ENCODE results near the gene PAPLN.

The PAPLN gene

GRCh38 chr14:73263606-73264005 lies 26.3 kb downstream of the PAPLN start:
- Histone ChIP-seq H4K12ac (ENCODE audit: low read depth, low read length) (no peak overlapping the region), H4K8ac (ENCODE audit: low read depth, low read length) (no peak overlapping the region), H2AK5ac (ENCODE audit: low read length) (no peak overlapping the region), H3K4me2 (ENCODE audit: low read length) (no peak overlapping the region), H3K4me3 (ENCODE audit: low read depth, low read length) (no peak overlapping the region), H3K79me1 (ENCODE audit: low read length) (no peaks in the 10 kb centered on the region), H3K9me3 (ENCODE audit: insufficient read depth, low read depth, low read length) (no peaks in the 10 kb centered on the region), H3K27ac (ENCODE audit: low read depth, low read length) (no peak overlapping the region), H2BK120ac (ENCODE audit: insufficient read depth, low read length, poor library complexity) (no peak overlapping the region), H3K23ac (ENCODE audit: low read length) (no peak overlapping the region), H3K4ac (ENCODE audit: low read depth, low read length) (no peak overlapping the region), H2AFZ (ENCODE audit: insufficient read depth, low read length, poor library complexity) (no peak overlapping the region), H2BK5ac (ENCODE audit: low read depth, low read length, poor library complexity) (no peak overlapping the region), H4K91ac (ENCODE audit: low read depth, low read length) (no peak overlapping the region), H3K79me2 (ENCODE audit: control insufficient read depth, insufficient read depth, low read length, poor library complexity) (no peaks in the 10 kb centered on the region), H2BK12ac (ENCODE audit: low read length) (no peak overlapping the region), H3K27me3 (ENCODE audit: insufficient read depth, low read length) (no peaks in the 10 kb centered on the region), H3K36me3 (ENCODE audit: control insufficient read depth in 1 of 2, insufficient read depth in 2 of 2, low read length in 2 of 2) (no peaks in the 10 kb centered on the region), H3K18ac (ENCODE audit: low read length) (no peak overlapping the region), H3K4me1 (ENCODE audit: control insufficient read depth in 1 of 2, insufficient read depth in 2 of 2, low read length in 2 of 2) (no peaks in the 10 kb centered on the region), H3K14ac (ENCODE audit: low read length) (no peak overlapping the region), H3K9ac (ENCODE audit: low read length) (no peak overlapping the region)
- no CpG with 5 or more reads among the region's 7 CpGs for WGBS (ENCODE audit: extremely low coverage, insufficient coverage, insufficient read length)
- DNase-seq, result no peak

GRCh38 chr14:73264080-73264884 lies 27.0 kb downstream of the PAPLN start:
- no peak overlapping the region for H4K12ac ChIP-seq (ENCODE audit: low read depth, low read length)
- H4K91ac ChIP-seq (ENCODE audit: low read depth, low read length), result no peak overlapping the region
- no peaks in the 10 kb centered on the region for H3K79me2 ChIP-seq (ENCODE audit: control insufficient read depth, insufficient read depth, low read length, poor library complexity)
- no peak overlapping the region for H2BK5ac ChIP-seq (ENCODE audit: low read depth, low read length, poor library complexity)
- H3K18ac ChIP-seq (ENCODE audit: low read length), result no peak overlapping the region
- no peaks in the 10 kb centered on the region for H3K36me3 ChIP-seq (ENCODE audit: control insufficient read depth in 1 of 2, insufficient read depth in 2 of 2, low read length in 2 of 2)
- no peak overlapping the region for H2AFZ ChIP-seq (ENCODE audit: insufficient read depth, low read length, poor library complexity)
- no peak overlapping the region for H3K4me3 ChIP-seq (ENCODE audit: low read depth, low read length)
- DNase-seq, result no peak
- no peak overlapping the region for H3K9ac ChIP-seq (ENCODE audit: low read length)
- no peak overlapping the region for H2BK12ac ChIP-seq (ENCODE audit: low read length)
- no peaks in the 10 kb centered on the region for H3K79me1 ChIP-seq (ENCODE audit: low read length)
- no peak overlapping the region for H4K8ac ChIP-seq (ENCODE audit: low read depth, low read length)
- H2AK5ac ChIP-seq (ENCODE audit: low read length), result no peak overlapping the region
- H3K14ac ChIP-seq (ENCODE audit: low read length), result no peak overlapping the region
- no peak overlapping the region for H3K4me2 ChIP-seq (ENCODE audit: low read length)
- WGBS (ENCODE audit: extremely low coverage, insufficient coverage, insufficient read length), result no CpG with 5 or more reads among the region's 23 CpGs
- H3K27me3 ChIP-seq (ENCODE audit: insufficient read depth, low read length), result no peaks in the 10 kb centered on the region
- no peak overlapping the region for H3K4ac ChIP-seq (ENCODE audit: low read depth, low read length)
- no peak overlapping the region for H2BK120ac ChIP-seq (ENCODE audit: insufficient read depth, low read length, poor library complexity)
- H3K9me3 ChIP-seq (ENCODE audit: insufficient read depth, low read depth, low read length), result no peaks in the 10 kb centered on the region
- no peak overlapping the region for H3K23ac ChIP-seq (ENCODE audit: low read length)
- H3K4me1 ChIP-seq (ENCODE audit: control insufficient read depth in 1 of 2, insufficient read depth in 2 of 2, low read length in 2 of 2), result no peaks in the 10 kb centered on the region
- H3K27ac ChIP-seq (ENCODE audit: low read depth, low read length), result no peak overlapping the region

GRCh38 chr14:73264885-73265720 lies 27.8 kb downstream of the PAPLN start:
- no peaks in the 10 kb centered on the region for H3K27me3 ChIP-seq (ENCODE audit: insufficient read depth, low read length)
- no peak overlapping the region for H4K91ac ChIP-seq (ENCODE audit: low read depth, low read length)
- no peak overlapping the region for H3K14ac ChIP-seq (ENCODE audit: low read length)
- no peaks in the 10 kb centered on the region for H3K79me2 ChIP-seq (ENCODE audit: control insufficient read depth, insufficient read depth, low read length, poor library complexity)
- H3K4me2 ChIP-seq (ENCODE audit: low read length), result no peak overlapping the region
- H2BK120ac ChIP-seq (ENCODE audit: insufficient read depth, low read length, poor library complexity), result no peak overlapping the region
- no peaks in the 10 kb centered on the region for H3K4me1 ChIP-seq (ENCODE audit: control insufficient read depth in 1 of 2, insufficient read depth in 2 of 2, low read length in 2 of 2)
- no peak overlapping the region for H3K27ac ChIP-seq (ENCODE audit: low read depth, low read length)
- no peak overlapping the region for H3K9ac ChIP-seq (ENCODE audit: low read length)
- no peak overlapping the region for H3K23ac ChIP-seq (ENCODE audit: low read length)
- no peaks in the 10 kb centered on the region for H3K36me3 ChIP-seq (ENCODE audit: control insufficient read depth in 1 of 2, insufficient read depth in 2 of 2, low read length in 2 of 2)
- H2AK5ac ChIP-seq (ENCODE audit: low read length), result no peak overlapping the region
- H3K4me3 ChIP-seq (ENCODE audit: low read depth, low read length), result no peak overlapping the region
- H2BK5ac ChIP-seq (ENCODE audit: low read depth, low read length, poor library complexity), result no peak overlapping the region
- no peak overlapping the region for H2BK12ac ChIP-seq (ENCODE audit: low read length)
- no peaks in the 10 kb centered on the region for H3K79me1 ChIP-seq (ENCODE audit: low read length)
- H2AFZ ChIP-seq (ENCODE audit: insufficient read depth, low read length, poor library complexity), result no peak overlapping the region
- WGBS (ENCODE audit: extremely low coverage, insufficient coverage, insufficient read length), result no CpG with 5 or more reads among the region's 18 CpGs
- DNase-seq, result no peak
- no peaks in the 10 kb centered on the region for H3K9me3 ChIP-seq (ENCODE audit: insufficient read depth, low read depth, low read length)
- H4K12ac ChIP-seq (ENCODE audit: low read depth, low read length), result no peak overlapping the region
- no peak overlapping the region for H4K8ac ChIP-seq (ENCODE audit: low read depth, low read length)
- H3K18ac ChIP-seq (ENCODE audit: low read length), result no peak overlapping the region
- no peak overlapping the region for H3K4ac ChIP-seq (ENCODE audit: low read depth, low read length)

GRCh38 chr14:73265721-73266046 lies 28.4 kb downstream of the PAPLN start:
- Histone ChIP-seq H3K9ac (ENCODE audit: low read length) (no peak overlapping the region), H2AFZ (ENCODE audit: insufficient read depth, low read length, poor library complexity) (no peak overlapping the region), H3K79me1 (ENCODE audit: low read length) (no peaks in the 10 kb centered on the region), H3K23ac (ENCODE audit: low read length) (no peak overlapping the region), H3K4ac (ENCODE audit: low read depth, low read length) (no peak overlapping the region), H4K8ac (ENCODE audit: low read depth, low read length) (no peak overlapping the region), H2BK5ac (ENCODE audit: low read depth, low read length, poor library complexity) (no peak overlapping the region), H4K12ac (ENCODE audit: low read depth, low read length) (no peak overlapping the region), H3K4me1 (ENCODE audit: control insufficient read depth in 1 of 2, insufficient read depth in 2 of 2, low read length in 2 of 2) (no peaks in the 10 kb centered on the region), H3K79me2 (ENCODE audit: control insufficient read depth, insufficient read depth, low read length, poor library complexity) (no peaks in the 10 kb centered on the region), H3K4me2 (ENCODE audit: low read length) (no peak overlapping the region), H2AK5ac (ENCODE audit: low read length) (no peak overlapping the region), H3K4me3 (ENCODE audit: low read depth, low read length) (no peak overlapping the region), H3K14ac (ENCODE audit: low read length) (no peak overlapping the region), H2BK12ac (ENCODE audit: low read length) (no peak overlapping the region), H3K27ac (ENCODE audit: low read depth, low read length) (no peak overlapping the region), H2BK120ac (ENCODE audit: insufficient read depth, low read length, poor library complexity) (no peak overlapping the region), H3K36me3 (ENCODE audit: control insufficient read depth in 1 of 2, insufficient read depth in 2 of 2, low read length in 2 of 2) (no peaks in the 10 kb centered on the region), H3K9me3 (ENCODE audit: insufficient read depth, low read depth, low read length) (no peaks in the 10 kb centered on the region), H3K18ac (ENCODE audit: low read length) (no peak overlapping the region), H3K27me3 (ENCODE audit: insufficient read depth, low read length) (no peaks in the 10 kb centered on the region), H4K91ac (ENCODE audit: low read depth, low read length) (no peak overlapping the region)
- DNase-seq, result no peak
- no CpG with 5 or more reads among the region's 3 CpGs for WGBS (ENCODE audit: extremely low coverage, insufficient coverage, insufficient read length)

All from trophoblast cell (in vitro differentiated cells and primary cell).